GM19025 (cell line): Measurements from ENCODE around the gene PARM1.

Source experiments
- ATAC-seq: cut with Tn5 transposase; IDR thresholded peaks from one replicate; pipeline ENCODE4 v1.9.1; 2021; ENCODE audit warnings: mild to moderate bottlenecking, low read depth, moderate library complexity; ENCODE audit not compliant: unreplicated experiment

Gene PARM1

DNA sequence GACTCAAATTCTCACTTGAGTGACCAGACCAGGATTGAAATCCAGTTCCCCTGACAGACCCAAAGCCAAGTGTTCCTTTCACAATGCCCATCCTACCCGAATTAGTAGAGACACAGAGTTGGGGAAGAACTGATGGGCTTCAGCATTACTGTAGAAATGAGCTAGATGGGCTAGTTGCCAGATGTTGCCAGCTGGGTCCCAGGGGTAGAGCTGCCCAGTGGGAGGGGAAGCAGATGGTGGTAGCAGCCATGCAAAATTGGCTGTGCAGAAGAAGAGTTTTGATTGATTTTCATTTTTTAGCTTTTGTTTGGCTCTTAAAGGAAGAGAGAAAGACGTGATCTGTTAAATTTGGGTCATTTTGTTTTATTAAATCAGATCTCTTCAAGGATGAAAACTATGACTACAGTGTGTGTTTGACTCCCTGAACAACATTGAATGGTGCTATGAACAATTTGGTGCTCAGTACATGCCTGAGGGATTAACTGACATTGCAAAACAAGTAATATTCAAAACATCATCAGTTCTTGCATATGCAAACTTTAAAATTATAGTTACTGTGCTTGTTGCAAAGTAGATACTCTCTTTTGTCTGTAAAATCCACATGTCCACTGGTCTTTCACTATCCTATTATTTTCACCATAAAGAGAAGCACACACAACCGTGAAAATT, 86.0 kb downstream of the PARM1 start:
- no peak for ATAC-seq

DNA sequence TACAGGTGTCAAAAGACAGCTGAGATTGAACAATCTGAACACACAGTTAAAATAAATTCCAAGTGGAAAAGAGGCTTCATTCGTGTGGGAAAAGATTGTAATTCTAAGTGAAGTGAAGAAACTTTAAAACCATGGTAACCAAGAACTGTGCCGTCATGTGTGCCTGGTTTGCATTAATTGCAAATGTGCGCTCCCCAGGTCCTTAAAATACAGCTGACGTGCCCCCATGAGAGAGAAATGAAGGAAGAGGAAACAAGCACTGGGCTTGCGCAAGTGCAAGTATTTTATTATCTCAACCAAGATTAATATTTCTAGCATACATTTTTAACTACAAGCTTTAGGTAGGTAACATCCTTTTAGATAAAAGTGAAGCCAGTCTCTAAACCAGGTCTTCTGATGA, 92.5 kb downstream of the PARM1 start:
- ATAC-seq, result no peak

DNA sequence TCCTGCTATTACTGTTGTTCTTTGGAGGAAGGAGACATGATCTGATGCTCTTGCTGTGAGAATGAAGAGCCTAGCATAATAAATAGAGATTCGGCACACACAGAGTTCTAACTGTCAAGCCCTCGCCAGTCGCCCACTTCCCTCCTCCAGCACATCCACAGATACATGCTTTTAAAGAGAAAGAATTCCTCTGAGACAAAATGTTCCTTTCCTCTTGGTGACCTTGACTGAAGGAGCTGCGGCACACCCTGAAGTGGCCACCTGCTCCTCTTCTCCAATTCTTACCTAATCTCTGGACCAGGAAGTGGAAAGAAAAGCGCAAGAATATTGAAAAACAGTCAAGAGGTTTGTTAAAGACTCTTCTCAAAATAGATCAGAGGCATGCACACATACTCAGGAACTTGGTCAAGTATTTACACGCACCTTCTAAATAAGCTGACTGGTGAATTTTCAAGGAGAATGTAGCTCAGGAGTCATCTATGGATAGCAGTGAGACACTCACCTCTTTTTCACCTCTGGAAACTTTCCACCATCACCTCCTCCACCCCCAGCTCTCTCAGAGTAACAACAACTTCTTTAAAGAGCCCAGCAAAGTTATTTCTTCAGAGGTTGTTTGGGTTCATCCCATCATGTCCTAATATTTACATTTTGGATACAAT, 95.4 kb downstream of the PARM1 start:
- no peak for ATAC-seq

DNA sequence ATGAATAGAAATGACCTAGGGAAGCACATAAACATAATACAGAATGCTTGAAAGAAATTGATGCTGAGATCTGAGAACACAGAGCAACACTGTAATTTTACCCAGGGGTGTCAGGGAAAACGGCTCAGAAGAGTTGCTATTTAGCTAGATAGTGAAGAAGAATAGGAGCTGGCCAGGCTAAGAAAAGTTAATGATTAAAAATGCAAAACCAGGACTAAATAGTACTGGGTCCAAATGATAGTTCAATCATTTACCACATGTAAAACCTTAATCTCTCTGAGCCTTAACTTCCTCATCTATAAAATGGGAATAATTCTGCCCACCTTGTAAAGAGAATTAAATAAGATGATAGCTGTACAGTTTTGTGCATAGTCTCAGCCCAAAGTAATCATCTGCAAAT, 97.1 kb downstream of the PARM1 start:
- ATAC-seq, result no peak

DNA sequence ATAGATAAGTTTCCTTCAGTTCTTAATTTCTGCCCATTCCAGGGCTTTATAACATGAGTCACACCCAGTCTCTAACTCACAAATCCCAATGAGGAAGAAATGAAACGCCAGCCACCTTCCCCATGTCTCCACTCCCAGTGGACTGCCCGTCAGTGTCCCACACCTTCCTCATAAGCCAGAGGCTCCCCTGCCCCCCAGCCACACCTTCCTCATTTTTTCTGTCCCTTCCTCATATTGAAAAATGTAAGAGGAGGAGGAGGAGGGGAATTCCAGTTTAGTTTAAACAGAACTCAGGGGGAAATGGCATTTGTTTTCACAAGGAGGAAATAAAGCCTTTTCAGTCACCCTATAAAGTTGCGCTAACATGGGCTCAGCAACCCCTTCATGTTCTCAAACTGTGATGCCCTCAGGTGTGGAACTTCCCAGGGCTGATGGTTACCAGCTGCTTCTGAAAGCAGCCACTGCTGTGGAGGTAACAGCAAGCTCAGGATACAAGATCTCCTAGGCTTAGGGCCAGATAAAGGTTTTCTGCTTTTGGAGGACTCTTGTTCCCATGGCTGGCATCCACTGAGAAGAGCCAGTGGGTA, 97.8 kb downstream of the PARM1 start:
- no peak for ATAC-seq

DNA sequence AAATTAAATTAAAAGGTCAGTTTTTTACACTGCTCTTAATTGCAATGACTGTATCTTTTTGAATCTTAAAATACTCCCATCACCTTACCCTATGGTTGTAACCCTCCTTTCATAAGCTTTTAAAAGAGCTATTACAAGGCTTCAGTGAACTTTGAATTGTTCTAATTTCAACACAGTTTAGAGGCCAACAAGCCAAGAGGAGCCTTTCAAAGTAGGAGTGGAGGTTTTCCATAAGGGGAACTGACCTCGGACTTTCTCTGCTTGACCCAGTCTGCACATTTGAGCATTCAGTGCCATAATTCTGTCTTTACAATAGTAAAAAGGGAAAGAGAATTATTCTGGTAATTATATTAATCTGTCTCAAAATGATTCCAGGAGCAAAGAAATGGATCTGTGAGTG, 98.9 kb downstream of the PARM1 start:
- no peak for ATAC-seq

DNA sequence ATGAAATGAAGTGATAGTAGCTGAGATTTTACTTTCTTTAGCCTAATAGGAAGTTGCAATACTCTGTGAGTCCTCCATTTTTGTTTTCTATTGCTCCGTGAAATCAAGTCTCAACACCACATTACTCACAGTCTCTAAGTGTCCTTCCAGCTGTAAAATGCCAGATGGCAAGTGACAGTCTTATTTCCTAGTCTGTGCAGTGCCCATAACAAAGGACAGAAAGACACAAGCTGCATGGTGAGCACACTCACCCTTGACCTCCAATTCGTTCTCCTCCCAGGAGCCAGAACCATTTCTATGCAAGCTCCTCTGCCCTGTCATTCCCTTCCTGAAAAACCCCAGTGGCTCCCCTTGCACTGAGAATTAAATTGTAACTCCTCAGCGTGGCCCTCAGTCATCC, 101.6 kb downstream of the PARM1 start:
- no peak for ATAC-seq

DNA sequence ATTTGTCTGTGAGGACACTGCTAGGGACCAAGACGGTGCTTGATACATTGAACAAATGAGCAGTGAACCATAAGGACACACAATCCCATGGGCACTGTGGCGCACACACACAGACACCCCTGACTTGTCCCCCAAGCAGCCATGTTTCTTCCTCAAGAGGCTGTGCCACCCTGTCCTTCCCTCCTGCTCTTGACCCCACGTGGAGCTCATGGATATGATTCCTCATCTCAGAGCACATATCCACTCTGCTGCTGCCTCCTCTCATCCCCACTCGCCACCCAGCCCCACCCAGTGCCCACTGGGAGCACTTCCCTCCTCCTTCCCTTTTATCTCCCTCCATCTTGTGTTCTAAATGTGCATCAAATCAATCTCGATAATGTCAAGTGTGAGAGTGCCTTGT, 102.4 kb downstream of the PARM1 start:
- no peak for ATAC-seq

DNA sequence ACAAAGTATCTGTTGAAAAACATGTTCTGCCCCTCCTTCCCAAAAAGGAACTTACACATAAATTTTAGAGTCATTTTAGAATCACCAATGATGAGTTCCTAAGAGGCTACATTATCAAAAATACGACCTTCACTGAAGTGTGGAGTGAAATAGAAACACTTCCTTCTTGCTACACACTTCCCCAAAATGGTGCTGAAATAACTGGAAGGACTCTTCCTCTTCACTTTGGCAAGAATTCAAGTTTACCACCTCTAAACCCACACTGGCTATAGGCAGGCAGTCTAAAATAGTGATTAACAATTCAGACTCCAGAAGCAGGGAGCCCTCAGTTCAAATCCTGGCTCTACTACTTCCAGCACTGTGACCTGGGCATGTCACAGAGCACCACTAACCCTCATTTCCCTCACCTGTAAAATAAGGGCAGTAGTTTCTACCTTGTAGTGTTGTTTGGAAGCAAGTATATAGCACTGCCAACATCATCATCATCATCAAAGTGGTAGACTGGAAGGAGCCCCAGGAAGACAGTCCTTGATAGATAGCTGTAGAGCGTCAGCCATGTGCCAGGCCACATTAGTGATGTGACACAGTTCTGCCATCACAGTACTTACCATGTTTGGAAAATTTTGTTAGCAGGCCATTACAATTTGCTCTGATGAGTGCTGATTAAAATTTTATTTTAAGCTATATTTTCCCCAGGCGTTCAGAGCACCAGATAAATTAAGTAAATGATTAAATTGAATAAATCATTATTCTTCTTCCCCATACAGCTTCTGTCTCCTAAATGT, 103.3 kb downstream of the PARM1 start:
- ATAC-seq, result no peak

DNA sequence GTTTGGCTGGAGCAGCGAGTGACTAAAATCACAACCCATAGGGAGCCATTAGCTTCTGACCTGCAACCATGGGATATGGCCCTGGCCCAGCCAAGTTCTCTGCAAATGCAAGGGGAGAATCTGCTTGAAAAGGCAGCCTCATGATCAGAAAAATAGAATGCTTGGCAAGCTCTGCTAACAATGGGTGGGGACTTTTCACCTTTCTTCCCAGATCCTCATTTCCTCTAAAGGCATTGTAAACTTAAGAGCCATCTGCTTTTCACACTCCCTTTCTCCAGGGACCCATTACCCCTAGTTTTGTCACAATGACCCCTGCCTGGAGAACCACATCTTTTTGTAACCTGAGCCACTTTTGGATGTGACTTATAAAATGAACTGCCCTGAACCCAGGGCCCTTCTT, 104.3 kb downstream of the PARM1 start:
- ATAC-seq, result no peak

DNA sequence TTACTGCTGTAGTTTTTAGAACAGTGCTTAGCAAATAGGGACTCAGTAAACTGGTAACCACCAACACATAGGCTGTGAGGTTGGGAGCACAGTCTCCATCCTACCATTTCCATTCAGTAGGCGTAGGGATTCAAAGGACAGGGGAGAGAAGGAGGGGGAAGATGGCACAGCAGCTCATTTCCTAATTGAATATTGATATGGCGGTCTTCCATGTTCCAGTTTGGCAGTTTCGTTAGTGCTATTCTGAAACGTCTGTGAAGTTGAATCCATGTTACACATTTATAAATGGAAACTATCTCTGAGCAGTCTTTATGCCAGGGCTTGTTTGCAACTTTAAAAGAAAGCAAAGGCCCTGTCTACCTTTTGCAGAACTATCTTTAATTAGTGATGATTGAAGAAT, 105.5 kb downstream of the PARM1 start:
- no peak for ATAC-seq

DNA sequence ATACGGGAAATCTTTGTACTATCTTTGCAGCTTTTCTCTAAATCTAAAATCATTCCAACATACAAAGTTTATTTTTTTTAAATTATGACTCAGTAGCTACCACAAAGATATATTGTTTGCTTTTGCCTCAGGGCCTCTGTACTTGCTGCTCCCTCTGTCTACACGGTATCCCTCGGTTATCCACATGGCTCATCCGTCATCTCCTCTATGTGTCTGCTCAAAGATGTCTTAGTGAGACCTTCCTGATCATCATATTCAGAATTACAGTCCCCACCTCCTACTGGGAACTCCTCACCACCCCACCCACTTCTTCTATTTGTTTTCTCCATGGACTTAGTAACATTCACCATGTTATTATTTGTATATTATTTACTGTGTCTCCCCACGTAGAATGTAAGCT, 107.8 kb downstream of the PARM1 start:
- no peak for ATAC-seq

DNA sequence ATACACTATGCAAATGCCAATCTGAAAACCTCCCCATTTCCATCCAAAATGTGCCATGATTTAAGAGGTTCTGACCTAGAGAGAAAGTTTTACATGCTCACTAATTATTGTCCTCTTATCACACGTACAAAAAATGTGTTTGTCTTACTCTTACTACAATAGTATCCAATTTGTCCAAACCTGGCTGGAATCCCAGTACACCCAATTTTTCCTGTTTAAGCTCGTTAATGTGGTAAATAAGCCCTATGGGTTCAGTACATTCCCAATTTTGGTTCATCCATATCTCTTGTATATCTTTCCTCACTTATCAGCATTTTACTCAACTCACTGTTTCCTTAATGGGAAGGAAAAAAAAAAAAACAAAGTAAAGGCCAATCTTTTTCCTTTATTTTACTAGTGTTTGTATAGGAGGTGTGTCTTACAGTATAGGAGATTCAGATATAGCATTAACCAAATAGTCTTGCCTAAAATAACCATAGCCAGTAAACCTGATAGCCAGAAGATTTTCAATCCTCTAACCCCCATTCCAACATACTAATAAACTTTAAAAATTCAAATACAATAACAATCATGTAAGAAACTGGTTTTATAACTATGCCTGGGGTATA, 109.8 kb downstream of the PARM1 start:
- ATAC-seq, result no peak

DNA sequence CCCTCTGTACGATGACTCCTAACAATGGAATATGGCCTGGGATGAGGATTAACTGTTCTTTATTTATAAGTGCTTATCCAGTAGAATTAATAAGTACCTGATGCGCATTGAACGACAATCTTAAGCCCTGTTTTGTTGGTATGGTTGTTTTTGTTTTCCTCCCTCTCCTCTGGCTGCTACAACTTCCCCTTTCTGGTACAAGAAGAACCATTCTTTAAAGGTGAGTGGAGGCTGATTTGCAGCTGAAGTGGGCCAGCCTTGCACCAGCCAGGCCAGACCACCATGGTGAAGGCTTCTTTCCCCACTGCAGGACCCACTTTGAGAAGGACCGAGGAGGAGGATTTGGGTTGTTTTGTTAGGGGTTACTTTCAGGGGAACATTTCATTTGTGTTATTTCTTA, 113.3 kb downstream of the PARM1 start:
- ATAC-seq, result no peak

DNA sequence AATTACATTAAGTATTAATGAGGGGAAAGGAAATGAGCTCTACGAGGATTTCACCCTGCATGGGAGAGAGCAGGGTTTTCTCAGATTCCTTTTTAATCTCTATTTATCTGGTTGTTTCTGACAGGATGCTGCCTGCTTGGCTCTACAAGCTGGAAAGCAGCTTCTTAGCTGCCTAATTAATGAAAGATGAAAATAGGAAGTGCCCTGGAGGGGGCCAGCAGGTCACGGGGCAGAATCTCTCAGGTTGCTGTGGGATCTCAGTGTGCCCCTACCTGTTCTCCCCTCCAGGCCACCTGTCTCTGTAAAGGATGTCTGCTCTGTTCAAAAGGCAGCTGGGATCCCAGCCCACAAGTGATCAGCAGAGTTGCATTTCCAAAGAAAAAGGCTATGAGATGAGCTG, 113.7 kb downstream of the PARM1 start:
- ATAC-seq, result no peak

DNA sequence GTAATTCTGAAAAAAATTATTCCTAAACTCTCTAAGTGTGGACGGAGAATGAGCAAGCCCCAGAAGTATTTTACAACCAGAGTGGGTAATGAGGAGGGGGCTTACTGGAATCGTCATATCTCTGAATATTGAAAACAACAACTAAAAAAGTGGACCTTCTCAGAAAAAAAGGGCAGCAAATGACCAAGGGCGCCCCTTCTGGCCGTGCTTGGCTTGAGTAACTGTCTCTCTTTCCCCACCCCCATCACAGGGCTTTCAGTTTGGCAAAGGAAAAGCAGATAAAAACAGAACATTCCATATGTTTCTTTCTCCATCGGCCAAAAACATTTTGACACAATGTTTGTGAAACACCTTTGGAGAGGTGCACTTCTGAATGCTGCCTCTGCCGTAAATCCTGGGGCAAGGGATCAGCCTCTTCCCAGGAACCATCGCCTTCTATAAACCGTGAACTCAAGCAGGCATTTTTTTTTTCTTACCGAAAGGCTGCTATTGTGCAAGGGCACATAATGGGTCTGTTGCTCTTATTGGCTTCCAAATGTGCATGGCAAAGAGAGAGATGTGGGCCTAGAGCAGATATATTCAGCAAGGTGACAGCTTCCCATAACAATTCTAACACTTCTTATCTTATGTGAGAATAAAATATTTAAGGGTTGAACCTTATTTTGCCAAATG, 115.4 kb downstream of the PARM1 start:
- no peak for ATAC-seq

DNA sequence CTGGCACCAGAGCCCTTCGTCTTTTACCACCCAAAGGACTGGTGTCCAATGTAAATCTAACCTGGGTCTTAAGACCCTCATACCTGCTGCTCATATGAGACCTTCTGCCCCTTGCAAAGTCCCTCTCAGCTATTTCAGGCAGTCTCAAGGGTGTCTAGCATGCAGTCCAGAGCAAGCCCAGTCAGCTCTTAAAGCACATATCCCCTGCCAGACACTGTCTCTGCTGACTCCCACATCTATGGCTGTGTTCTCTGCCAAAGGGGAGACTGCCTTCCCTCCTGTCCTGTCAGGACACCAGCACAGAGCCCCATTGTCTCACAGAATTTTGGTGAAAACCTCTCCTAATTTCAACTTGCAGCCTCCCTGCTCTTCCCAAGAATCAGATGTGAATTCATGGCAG, 118.5 kb downstream of the PARM1 start:
- no peak for ATAC-seq

DNA sequence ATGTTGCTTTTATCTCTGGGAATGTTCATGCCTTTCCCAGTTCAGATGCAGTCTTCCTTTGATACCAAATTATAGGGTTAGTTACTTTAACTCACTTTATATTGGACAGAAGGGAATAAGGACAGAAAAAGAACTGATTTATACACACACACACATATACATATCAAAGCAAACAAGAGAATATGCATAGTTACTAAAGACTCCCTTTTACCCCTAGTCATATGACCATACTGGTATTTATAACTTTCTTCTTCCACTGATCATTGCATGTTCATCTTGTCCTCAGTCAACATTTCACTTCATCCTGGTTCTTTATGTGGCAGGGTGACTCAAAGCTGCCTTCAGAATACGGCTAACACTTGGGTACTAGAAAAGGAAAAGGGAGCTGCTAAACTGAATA, 120.4 kb downstream of the PARM1 start:
- no peak for ATAC-seq

DNA sequence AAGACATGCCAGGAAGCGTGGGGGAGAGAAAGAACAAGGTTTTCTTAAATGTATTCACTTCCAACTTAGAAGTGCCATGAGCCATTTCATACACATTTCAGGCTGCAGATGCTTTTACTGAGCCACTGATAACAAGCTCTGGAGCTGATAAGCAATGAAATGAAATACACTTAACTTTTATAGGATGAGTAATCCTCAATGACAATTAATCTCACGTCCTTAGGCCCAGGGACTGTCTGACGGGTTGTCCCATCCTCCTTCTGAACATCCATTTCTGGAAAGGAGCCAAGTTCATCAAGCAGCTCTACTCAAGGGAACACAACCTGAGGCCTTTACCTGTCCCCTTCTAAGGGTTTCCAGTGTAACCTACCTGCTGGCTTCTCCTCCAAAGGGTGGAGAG, 121.2 kb downstream of the PARM1 start:
- no peak for ATAC-seq

DNA sequence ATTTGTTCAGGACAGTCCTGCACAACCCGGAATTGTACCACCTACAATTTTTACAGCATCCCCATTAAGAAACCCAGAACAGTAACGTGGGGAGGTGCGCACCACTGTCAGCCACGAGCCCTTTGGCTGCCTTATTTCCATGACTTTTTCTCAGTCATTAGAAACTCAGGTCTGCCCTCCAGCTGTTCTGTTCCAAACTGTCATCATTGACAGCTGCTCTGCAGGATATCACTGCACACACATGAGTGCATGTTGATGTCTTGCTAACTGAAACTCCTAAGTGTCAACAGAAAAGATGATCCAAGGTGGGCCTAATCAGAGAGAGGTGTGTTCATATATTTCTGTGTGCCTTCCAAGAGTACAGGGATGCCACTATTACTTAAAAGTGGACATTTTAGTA, 123.4 kb downstream of the PARM1 start:
- no peak for ATAC-seq

DNA sequence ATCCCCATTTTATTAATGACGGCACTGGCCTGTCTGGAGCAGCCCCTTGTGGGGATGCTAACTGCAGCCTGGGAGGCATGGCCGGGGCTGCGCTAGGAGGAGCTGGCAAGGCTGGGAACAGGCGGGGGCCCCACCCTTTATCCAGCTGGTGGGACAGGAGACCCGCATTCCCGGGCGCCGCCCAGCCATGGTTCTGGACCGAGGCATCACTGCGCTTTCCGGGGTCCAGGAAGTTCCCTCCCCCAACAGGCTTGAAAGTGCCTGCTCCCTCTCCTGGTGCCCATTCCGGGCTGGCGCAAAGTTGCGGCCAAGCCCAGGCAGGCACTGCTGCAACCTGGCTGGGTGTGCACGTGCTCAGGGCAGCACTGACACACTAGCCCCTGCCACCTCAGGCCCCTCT, 124.5 kb downstream of the PARM1 start:
- no peak for ATAC-seq
